GM19372 (cell line): ENCODE data around the gene TCF4.

Experiments
- ATAC-seq: cut with Tn5 transposase; IDR thresholded peaks from one replicate; pipeline ENCODE4 v1.9.1; 2021; ENCODE audit warnings: mild to moderate bottlenecking, low read depth, moderate library complexity; ENCODE audit not compliant: unreplicated experiment

TCF4 gene

DNA sequence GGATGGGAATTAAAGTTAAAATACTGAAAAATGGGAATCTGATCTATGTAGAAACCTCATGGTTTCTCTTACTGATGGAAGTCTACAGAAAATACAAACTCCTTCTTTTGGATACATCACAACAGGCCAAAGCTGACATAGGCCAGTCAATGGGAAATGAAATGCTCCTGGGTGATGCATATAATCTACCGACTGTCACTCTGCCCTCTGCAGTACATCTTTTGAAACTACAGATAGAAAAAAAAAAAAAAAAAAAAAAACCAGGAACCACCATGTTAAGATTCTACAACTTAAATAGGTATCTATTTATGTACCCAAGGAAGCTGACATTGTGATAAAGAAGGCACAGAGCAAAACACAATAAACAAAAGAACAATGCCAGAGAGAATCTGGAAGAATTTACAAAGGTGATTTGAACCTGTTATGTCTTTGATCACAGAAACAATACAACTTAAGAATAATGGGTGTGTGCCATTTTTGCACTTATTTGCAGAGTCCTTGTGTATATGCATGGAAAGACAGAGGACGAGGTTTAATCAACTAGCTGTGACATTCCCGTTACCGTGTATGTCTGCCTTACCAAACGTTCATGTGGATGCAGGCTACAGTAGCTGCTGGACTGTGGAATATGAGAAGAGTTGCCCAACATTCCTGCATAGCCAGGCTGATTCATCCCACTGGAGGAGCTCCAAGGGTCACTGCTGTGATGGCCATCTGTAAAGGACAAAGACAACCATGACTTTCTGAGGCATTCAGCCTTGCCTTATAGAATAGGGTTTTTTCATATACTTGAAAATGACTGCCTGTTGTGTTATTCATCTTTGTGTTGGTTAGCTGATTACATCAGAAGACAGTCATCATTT lies 312.7 kb downstream of the TCF4 start:
- ATAC-seq = no peak

DNA sequence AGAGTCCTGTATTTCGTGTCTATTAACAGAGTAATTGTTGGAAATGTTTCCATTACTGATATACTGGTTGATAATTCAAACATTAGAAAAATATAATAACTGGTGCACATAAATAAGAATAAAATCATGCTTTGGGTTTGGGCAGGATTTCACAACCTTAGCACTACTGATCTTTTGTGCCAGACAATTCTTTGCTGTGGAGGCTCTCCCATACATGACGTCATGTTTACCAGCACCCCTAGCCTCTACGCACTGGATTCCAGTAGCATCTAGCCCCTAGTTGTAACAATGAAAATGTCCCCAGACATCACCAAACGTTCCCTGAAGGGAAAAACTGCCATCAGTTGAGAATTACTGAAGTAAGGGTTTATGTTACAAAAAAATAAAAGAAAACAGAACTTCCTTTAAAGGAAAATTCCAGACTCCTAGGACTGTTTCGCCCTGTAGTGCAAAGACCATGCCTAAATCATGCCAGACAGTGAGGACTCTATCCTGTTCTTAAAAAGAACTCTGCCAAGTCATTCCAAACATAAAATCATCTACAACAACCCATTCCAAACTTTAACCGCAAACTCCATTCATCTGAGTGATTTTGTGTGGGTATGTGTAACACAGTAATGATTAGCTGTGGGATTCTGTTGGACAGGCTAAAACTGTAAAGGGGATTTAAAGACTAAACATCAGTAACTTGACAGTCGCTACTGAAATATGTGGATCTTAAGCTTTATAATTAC lies 315.3 kb downstream of the TCF4 start:
- ATAC-seq = no peak

DNA sequence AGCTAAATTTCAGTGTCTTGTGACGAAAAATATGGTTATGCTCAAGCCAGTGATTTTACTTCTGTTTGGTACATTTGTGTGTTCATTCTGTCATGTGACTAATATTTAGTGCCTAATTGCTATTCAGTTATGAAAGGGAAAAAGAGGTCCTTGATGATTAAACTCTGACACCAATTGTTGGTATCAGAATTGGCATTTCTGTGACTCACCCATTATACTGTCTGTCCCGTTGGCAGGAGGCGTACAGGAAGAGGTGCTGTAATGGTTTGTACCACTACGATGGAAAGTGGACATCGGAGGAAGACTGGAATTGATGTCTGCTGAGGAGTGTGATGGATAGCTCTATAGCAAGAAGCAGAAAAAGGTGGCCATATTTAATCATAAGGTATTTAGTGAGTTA lies 318.4 kb downstream of the TCF4 start:
- ATAC-seq = no peak

DNA sequence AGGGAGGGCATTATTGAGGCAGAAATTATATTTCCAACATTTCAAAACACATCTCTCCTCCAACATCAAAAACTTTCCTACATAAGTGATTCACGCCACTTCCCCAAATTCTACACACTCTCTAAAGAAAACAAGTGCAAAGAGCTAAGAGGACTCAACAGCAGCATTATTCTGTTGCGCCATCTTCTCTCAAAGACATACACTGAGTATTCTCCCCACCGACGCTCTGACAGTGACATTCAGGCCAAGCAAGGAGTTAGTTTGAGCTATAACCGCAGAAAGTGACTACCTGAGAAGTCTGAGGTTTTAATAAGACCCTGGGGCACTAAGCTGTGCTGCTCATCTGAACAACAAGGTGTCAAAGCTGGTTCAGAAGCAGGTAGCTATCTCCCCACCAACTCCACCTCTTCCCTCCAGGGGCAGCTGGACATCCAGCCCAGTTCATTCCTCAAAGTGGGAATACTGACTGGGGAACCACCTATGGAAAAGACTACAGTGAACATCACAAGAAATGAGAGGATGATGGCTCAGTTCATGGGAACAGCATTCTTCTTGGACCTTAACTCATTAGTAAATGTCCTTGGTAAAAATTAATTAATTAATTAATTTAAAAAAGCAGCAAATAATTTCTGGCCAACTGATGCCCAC lies 319.2 kb downstream of the TCF4 start:
- peak; percentile 57 for ATAC-seq

DNA sequence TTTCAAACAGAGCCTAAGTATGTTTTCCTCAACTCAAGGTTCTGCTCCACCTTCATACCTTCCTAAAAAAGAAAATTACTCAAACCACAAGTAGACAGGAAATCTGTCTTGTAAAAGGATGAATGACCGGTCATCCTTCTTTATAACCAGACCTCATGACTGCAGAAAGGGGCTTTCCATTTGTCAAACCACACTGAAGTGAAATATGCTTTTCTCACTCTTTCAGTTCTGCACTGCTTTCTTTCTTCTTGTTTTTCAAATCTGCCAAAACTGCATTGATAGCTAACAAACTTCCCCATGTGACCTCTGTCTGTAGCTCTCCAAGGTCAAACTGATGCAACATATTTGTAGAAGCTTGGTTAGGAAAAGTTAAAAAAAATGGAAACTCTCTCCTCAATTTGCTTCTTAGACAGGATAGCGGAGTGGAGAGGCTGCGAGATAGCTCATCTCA lies 319.8 kb downstream of the TCF4 start:
- ATAC-seq = peak; percentile 68

DNA sequence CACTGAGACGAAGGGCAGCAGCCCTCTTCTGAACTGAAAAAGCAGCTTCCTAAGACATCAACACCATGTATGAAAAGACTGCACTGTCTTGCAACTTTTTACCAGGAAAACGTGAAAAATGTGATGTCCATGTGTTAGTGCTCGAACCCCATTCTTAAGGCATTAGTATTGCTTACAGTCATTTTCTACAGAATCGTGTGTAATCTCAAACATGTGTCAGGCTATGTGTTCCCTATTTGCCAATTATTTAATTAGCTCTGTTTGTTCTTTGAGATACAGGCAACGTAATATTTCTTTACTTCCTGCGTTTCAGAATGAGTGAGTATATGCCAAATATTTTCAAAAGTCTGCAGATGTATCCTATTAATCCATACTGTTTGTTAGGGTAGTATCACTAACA lies 321.0 kb downstream of the TCF4 start:
- ATAC-seq = no peak

DNA sequence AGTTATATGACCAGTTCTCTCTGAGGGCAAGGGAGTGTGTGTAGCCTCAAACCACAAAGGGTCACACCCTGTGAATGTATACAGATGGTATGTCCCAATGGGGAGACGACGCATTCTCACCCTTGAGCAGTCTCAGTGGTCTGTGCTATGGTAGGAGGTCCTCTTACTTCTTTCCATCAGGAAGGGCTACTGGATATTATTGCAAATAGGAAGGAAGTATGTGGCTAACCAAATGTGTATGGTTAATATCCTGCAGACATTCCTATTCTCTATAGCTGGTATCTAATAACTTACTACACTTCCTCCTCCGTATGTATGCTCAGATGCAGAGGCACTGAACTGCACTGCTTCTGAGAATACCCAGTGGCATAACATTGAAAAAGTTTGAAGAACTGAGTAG lies 322.0 kb downstream of the TCF4 start:
- peak; percentile 39 for ATAC-seq

DNA sequence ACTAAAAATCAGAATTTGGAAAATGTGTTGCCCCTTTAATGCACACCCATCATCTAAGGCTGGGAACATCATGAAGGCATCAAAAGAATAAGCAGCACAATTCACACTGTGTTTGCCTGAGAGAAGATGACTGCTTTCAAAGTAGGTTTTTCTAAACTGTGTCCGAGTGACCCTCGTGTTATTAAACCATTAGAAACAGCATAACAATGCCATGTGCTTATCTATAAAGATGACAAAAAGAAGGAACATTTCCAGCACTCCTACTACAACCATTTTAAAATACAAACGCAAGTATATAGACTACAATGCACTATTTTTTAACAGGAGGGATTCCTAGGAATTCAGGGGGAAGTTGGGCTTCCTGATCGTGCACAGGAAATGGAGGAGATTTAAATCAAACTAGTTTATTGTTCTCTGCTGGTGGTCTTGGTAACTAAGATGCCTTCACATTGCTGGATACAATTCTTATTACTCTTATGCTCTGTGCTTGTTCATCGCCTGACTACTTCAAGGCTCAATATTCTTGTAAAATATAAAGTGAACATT lies 322.8 kb downstream of the TCF4 start:
- ATAC-seq = no peak

DNA sequence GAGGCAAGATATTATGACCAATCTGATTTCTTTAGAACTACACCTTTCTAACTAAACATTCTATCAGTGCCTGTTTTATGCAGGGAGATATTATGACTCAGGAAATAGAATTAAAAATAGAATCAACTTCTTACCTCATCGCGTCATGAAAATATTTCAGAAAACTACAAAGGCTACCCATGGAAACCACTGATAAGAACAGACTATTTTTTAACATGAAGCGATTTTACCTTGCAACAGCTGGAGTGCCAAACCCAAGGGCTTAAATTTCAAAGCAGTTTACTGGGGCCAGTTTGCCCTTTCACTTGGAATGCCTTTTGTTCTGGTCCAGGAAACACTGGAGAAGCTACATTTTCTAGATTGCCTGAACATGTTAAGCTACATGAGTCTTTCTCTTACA lies 323.9 kb downstream of the TCF4 start:
- ATAC-seq = no peak

DNA sequence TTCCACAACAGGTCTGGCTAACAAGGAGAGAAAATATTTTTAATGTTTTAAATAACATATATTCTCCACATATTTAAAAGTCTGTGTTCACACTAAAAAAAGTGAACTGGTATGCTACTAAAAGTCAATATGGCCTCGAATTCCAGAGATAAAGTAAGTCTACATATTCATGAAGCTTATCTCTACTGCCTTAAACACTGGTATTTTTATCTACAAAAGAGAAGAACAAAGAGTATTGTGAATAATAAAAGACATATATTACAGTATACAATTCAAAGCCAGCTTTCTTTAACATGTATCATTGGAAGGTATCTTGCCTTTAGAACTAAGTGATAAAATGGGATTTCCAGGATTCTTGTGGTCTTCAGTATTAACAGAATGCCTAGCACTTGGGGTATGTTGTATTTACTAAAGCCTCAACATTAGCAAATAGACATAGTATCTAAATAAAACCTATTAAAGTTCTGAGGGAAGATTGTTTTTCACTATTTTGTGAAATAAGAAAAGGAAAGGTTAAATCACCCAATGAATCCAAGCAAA lies 325.9 kb downstream of the TCF4 start:
- no peak for ATAC-seq

DNA sequence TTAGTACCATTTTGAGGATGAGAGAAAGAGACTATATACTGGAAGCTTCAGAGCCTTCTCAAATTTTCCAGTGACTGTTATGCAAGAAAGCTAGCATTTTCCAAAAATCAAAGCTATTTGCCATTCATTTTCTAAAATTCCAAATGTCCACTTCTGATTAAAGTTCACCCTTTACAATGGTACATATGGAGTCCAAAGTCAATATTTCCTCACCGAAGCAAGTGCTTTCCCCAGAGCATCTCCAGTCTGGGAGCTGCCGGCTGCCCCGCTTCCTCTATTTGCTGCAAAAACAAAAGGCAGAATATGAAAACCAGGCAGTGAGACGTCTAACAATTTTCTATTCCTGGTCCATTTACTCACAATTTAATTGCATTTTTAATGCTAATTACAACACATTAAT lies 326.7 kb downstream of the TCF4 start:
- no peak for ATAC-seq

DNA sequence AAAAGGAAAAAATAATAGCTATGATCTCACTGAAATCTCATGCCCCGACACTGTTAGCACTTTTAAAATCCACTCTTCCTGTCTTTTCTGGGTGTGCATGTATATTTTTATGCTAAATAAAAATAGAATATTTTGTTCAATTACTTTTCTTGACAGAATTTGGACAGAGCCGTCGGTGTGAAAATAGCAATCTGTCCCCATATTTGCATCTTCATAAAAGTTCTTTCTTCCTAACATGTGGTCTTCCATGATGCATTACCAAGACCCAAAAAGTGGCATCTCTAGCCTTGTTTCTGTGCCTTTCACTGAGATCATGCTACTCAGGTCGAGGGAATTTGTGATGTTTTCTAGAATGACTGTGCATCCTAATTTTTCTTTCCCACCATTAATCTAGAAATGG lies 329.9 kb downstream of the TCF4 start:
- no peak for ATAC-seq

DNA sequence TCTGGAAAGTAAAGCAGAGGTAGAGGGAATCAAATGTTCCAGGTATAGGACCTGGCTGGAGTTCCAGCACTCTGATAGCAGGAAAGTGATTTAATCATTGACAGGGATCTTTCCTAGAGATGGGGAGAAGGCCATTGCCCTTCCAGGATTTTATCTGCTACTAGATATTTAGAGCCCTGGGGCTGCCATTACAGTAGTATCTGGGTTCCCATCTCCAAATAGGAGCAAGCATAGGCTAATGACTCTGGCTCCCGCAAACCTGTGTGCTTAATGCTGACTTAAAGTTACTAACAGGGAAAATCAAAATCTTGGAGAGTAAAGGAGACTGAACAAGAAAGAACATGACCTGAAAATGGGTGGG lies 331.1 kb downstream of the TCF4 start:
- ATAC-seq = no peak

DNA sequence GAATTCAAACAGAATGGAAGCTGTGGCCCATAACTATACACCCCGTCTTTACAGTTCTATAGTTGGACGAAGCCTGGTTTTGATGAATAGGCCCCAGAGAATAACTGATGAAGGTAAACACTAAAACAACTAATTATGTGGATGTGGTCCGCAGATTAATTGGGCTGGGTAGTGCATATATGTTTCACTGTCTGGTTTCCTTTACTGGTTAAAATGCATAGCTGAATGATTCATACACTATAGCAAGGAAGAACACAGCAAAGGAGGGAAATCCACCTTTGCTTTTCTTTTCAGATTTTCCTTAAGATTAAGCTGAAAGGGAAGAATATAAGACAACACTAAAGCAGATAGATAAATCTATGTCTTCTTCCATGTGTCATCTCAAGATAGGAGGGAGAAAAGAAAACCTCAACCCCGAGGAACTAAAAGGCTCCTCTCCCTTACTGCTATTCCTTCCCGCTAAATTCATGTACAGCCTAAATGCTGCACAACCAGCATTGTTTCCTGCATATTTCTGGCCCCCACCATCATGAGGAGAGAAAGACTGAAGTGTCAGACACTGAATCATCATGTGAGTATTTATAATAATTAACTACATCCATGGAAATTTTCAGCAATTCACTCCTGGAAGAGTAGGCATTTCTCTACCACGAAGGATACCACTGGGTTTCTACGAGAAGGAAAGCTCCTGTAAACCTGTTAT lies 331.6 kb downstream of the TCF4 start:
- ATAC-seq = no peak

DNA sequence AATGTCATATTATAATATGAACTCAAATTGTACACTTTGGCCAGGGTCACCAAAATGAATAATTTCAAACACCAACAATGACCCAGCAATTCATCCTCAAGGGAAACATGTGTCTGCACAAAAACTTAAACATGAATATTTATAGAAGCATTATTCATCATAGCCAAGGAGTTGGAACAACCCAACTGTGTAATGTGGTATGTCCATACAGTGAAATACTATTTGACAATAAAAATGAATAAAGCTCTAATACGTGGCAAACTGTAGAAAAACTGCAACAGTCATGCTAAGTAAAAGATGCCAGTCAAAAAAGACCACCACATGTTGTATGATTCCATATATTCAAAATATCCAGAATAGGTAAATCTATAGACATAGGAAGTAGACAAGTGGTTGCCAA lies 334.2 kb downstream of the TCF4 start:
- ATAC-seq = no peak

DNA sequence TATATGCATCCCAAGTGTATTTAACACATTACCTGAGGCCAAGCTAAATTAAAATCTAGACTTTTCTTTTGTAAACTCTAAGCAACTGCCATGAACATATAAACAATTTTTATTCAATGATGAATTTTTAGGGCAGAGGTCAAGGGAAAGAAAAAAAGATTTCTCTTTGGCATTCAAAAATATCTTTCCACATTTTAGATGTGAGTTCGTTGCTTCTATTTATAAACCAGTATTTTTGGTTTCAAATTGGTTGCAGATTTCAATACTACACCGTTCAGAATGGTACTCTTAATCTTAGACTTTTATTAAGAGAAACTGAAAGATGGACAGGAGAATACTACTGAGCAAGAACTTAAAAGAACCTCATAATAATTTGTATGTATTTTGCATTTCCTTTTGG lies 335.1 kb downstream of the TCF4 start:
- peak; percentile 52 for ATAC-seq

DNA sequence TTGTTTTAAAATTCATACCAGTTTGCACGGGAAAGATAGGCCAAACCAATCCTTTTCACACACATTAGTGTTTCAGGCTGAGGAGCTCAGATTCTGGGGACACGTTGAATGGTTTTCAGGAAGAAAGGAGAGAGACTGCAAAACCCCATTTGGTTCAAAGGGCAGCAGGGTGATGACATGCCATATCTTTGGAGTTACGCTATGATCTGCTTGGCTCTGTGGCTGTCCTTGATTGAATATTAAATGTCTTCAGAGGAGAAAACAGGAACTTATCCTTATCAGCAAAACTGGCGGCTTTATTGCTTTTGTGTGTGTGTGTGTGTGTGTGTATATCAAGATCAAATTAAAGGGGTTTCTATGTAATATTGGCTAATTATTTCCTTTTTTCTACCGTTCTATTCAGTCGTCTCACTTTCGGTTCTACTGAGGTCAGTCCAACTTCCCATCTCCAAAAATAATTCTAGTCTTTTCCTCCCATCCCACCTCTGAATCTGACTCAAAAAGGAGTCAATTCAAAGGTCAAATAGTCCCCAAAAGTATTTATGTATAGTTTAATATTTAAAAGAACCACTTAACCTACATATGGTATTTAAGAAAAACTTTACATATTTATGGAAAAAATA lies 335.8 kb downstream of the TCF4 start:
- ATAC-seq = no peak

DNA sequence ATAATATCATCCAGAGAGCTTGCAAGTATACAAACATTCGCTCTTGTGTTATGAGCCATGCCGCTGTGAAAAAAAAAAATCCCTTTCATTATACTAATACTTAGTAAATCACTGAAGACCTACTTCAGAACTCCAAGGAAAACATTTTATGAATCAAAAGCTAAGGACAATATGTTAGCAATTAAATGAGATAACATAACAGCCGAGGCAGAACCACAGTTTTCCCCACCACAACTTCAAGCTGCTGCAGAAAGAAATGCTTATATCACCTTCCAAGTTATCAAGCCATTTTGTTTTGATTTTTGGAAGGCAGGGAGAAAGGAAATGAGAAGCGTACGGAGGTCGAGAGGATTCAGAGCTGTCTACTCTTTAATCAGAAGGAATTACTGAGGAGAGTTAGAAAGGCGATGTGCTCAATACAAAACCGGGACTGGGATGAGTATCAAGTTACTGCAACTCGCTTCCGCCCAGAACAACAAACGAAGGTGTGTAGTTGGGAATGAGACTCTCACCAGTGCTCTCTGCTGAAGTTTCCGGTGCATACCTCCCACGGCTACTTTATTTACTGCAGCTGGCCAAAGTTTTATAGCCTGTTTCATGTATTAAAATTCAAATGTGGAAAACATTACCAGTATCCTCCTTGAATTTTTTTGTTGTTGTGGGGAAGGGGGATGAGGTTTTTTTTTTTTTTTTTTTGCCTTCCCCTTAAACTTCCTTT lies 336.6 kb downstream of the TCF4 start:
- no peak for ATAC-seq

DNA sequence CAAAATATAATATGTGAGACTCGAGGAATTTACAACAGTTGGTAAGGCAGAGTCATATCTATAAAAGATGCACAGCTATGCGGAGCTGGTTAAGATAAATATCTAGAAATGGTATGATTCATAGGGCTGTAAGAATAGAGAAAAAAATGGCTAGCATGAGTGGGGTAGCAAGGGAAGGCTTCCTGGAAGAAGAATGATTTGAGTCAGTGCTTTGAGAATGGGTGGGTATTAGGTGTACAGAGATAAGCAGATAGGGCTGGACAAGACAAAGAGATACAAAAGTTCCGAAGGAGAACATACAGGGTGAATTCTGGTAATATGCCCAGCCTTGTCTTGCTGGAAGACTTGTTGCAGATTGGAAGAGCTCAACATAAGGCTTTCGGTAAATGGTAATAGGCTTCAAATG lies 337.2 kb downstream of the TCF4 start:
- no peak for ATAC-seq
